Neural cell (in vitro differentiated cells): ENCODE data around the gene DSCAML1.

Source experiments
- CTCF ChIP-seq: fragments of 450-650 bp; IDR thresholded peaks from 2 replicates; pipeline ENCODE4 v1.5.1; 2014; ENCODE audit warnings: antibody characterized with exemption, mild to moderate bottlenecking, moderate library complexity; ENCODE audit not compliant: poor library complexity, severe bottlenecking
- EP300 ChIP-seq: fragments of 450-650 bp; conservative IDR thresholded peaks from 2 replicates; pipeline ENCODE4 v1.6.1; 2014; ENCODE audit warnings: antibody characterized with exemption, mild to moderate bottlenecking, moderate library complexity; ENCODE audit not compliant: poor library complexity, severe bottlenecking
- EZH2 ChIP-seq: fragments of 200-600, 300-800 bp; shearing (Covaris generic), sonication (generic); IDR thresholded peaks from 2 replicates; pipeline ENCODE4 v1.6.1; 2014; ENCODE audit warnings: antibody characterized with exemption, low read length, borderline replicate concordance, mild to moderate bottlenecking; ENCODE audit not compliant: insufficient read depth, poor library complexity, severe bottlenecking
- RAD21 ChIP-seq: fragments of 450-650 bp; conservative IDR thresholded peaks from 2 replicates; pipeline ENCODE4 v1.6.1; 2014; ENCODE audit warnings: antibody characterized with exemption, mild to moderate bottlenecking, moderate library complexity
- REST ChIP-seq: IDR thresholded peaks from 2 replicates; pipeline ENCODE4 v1.6.1; 2012; ENCODE audit warnings: borderline replicate concordance

GRCh38 chr11:117640041-117640440 lies 157.0 kb downstream of the DSCAML1 start:
- TF ChIP-seq CTCF (no peak), RAD21 (no peak), EZH2 (no peak), REST (no peak), EP300 (no peak)
